Activated naive CD4-positive, alpha-beta T cell treated with anti-CD3 and anti-CD28 coated beads, Interleukin-2, amount 10 ng/mL, durations not matched to agents 7 days and 5 days (primary cell): Measurements from ENCODE around the gene CAMSAP1.

Experiments
- CTCF ChIA-PET: fragments of 350-600 bp; sonication (Branson Sonifier 250); formaldehyde crosslinking; loops from one replicate; lab custom pipeline; 2021; ENCODE audit warnings: antibody characterized with exemption; lab: Charles Lee
- DNase-seq: peaks from one replicate; pipeline ENCODE4 v3.0.0-alpha.2; 2020
- H3K27ac Mint-ChIP-seq: one replicate; pipeline ENCODE4 v1.8.0; 2021; ENCODE audit warnings: mild to moderate bottlenecking, moderate library complexity, mixed read lengths
- H3K27me3 Mint-ChIP-seq: one replicate; pipeline ENCODE4 v1.8.0; 2021; ENCODE audit warnings: mild to moderate bottlenecking, mixed read lengths
- H3K36me3 Mint-ChIP-seq: one replicate; pipeline ENCODE4 v1.8.0; 2021; ENCODE audit warnings: mixed read lengths
- H3K4me1 Mint-ChIP-seq: one replicate; pipeline ENCODE4 v1.8.0; 2021; ENCODE audit warnings: mixed read lengths
- H3K4me3 Mint-ChIP-seq: one replicate; pipeline ENCODE4 v1.8.0; 2021; ENCODE audit warnings: mild to moderate bottlenecking, moderate library complexity, mixed read lengths
- H3K9me3 Mint-ChIP-seq: one replicate; pipeline ENCODE4 v1.8.0; 2021; ENCODE audit warnings: mixed read lengths

The CAMSAP1 gene

DNA sequence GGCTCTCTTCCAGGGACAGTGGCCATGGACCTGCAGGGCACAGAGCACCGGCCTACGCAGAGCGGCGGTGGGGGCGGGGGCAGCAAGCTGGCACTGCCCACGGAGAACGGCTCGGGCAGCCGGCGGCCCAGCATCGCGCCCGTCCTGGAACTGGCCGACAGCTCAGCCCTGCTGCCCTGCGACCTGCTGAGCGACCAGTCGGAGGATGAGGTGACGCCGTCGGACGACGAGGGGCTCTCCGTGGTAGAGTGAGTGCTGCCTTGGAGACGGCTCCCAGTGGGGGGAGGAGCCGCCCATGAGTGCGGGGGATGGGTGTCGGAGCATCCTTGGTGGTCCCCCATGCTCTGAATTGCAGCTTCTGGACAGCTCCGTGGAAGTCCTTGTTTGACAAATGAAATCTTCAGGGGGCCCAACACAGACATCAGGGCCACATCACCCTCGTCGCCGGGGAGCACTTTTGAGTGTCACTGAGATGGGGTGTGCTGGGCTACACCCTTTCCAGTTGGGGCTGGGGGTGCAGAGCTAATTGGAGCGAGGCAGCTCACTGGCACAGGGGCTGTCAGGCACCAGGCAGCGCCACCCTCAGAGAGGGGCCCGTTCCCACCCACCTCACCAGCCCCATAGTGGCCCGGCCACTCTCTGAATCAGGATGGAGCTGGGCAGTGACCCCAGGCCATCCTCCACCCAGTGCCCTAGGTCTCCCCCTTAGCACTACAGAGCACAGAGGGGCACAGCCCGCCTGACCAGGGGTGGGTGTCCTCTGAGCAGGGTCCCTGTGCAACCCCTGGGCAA, 134.4 kb downstream of the CAMSAP1 start:
- Mint-ChIP-seq H3K4me1 (no peaks in the 10 kb centered on the region), H3K27me3 (no peaks in the 10 kb centered on the region), H3K9me3 (peaks cover 4% of the 10 kb centered on the region), H3K36me3 (no peaks in the 10 kb centered on the region), H3K4me3 (no peak overlapping the region), H3K27ac (no peak overlapping the region)
- CTCF ChIA-PET, result no interaction called here
- no peak for DNase-seq

DNA sequence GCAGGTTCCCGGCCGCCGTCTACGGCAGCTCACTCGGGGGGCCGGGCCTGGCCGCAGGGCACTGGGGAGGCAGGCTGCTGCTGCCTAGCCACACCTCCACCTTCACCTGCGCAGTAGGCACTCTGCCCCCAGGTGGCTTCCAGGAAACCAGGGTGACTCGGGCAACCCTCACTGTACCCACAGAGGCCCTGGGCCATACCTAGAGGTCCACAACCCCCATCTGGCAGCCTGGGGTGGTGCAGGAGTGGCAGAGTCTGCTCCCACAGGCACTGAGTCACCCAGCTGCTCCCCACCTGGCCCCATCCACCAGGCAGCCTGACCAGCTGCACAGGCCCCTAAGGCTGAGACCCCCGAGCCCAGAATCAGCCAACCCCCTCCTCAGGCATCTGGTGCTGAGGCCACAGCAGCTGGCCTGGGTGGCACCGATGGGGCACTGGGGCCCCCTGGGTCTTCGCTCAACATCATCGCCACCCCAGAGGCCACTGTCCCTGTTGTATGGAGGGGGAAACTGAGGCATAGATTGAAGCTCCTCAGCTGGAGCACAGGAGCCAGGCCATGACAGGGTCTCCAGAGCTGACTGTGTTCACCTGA, 135.2 kb downstream of the CAMSAP1 start:
- H3K36me3 Mint-ChIP-seq, result no peaks in the 10 kb centered on the region
- H3K9me3 Mint-ChIP-seq, result peaks cover 4% of the 10 kb centered on the region

DNA sequence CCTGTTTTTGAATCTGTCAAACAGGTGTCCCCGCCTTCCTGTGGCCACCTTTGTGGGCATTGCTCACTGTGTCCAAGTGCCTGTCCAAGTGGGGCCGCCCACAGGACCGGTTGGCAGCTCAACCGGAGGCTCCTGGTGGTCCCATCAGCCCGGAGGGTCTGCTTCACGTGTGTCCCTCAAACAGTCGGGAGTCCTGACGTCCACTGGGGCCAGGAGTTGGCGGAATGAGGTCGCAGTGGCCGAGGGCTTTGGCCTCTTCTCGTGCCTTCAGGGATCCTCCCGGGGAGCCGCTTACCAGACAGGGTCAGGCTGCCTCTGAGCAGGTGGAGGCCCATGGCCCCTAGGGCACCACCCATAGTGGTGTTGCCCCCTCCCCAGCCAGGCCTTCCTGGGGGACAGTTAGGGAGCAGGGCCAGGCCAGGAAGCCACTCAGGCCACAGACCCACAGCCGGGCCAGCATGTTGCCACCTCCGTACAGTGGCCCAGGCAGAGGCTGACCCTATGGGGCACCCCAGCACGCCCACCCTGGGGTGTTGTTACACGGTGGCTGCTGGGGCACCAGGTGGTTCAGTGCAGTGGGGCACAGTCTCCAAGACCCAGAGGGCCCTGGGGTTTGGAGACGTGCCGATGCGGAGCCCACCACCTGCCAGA, 135.8 kb downstream of the CAMSAP1 start:
- no peaks in the 10 kb centered on the region for H3K4me1 Mint-ChIP-seq
- H3K36me3 Mint-ChIP-seq, result no peaks in the 10 kb centered on the region
- no peaks in the 10 kb centered on the region for H3K27me3 Mint-ChIP-seq
- DNase-seq, result no peak
- CTCF ChIA-PET, result no interaction called here
- H3K9me3 Mint-ChIP-seq, result peaks cover 8% of the 10 kb centered on the region
- no peak overlapping the region for H3K4me3 Mint-ChIP-seq
- H3K27ac Mint-ChIP-seq, result no peak overlapping the region

More for the DNA sequence above, 135.2 kb downstream of the CAMSAP1 start:
- no peak overlapping the region for H3K27ac Mint-ChIP-seq
- no peak overlapping the region for H3K4me3 Mint-ChIP-seq
- no peaks in the 10 kb centered on the region for H3K4me1 Mint-ChIP-seq
- no peaks in the 10 kb centered on the region for H3K27me3 Mint-ChIP-seq
- CTCF ChIA-PET, result no interaction called here
- no peak for DNase-seq

DNA sequence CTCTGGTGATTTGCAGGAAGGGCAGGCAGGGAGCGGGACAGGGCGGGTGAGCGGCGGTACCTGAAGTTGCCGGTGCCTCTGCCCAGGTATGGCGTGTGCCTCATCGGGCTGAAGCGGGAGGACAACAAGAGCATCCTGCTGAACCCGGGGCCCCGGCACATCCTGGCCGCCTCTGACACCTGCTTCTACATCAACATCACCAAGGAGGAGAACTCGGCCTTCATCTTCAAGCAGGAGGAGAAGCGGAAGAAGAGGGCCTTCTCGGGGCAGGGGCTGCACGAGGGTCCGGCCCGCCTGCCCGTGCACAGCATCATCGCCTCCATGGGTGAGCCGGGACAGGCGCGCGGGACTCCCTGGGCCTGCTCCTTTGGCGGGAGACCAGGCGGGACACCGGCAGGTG, 136.6 kb downstream of the CAMSAP1 start:
- H3K36me3 Mint-ChIP-seq, result no peaks in the 10 kb centered on the region
- no peak for DNase-seq
- CTCF ChIA-PET, result no interaction called here
- peaks cover 16% of the 10 kb centered on the region for H3K9me3 Mint-ChIP-seq
- H3K27me3 Mint-ChIP-seq, result no peaks in the 10 kb centered on the region
- H3K4me1 Mint-ChIP-seq, result no peaks in the 10 kb centered on the region
- no peak overlapping the region for H3K4me3 Mint-ChIP-seq
- H3K27ac Mint-ChIP-seq, result no peak overlapping the region

DNA sequence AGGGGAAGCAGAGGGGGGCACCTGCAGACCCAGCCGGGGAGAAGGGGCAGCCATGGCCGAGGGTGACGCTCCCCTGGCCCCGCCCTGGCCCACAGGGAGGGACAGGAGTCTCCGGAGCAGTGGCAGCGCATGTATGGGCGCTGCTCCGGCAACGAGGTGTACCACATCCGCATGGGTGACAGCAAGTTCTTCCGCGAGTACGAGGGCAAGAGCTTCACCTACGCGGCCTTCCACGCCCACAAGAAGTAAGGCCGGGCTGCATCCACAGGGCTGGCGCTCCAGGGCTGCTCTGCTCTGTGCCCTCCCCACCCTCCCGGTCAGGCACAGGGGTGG, 137.2 kb downstream of the CAMSAP1 start:
- H3K36me3 Mint-ChIP-seq, result no peaks in the 10 kb centered on the region
- H3K4me1 Mint-ChIP-seq, result no peaks in the 10 kb centered on the region
- H3K9me3 Mint-ChIP-seq, result peaks cover 17% of the 10 kb centered on the region
- no peak for DNase-seq
- no peak overlapping the region for H3K27ac Mint-ChIP-seq
- H3K27me3 Mint-ChIP-seq, result no peaks in the 10 kb centered on the region
- CTCF ChIA-PET, result no interaction called here
- no peak overlapping the region for H3K4me3 Mint-ChIP-seq

DNA sequence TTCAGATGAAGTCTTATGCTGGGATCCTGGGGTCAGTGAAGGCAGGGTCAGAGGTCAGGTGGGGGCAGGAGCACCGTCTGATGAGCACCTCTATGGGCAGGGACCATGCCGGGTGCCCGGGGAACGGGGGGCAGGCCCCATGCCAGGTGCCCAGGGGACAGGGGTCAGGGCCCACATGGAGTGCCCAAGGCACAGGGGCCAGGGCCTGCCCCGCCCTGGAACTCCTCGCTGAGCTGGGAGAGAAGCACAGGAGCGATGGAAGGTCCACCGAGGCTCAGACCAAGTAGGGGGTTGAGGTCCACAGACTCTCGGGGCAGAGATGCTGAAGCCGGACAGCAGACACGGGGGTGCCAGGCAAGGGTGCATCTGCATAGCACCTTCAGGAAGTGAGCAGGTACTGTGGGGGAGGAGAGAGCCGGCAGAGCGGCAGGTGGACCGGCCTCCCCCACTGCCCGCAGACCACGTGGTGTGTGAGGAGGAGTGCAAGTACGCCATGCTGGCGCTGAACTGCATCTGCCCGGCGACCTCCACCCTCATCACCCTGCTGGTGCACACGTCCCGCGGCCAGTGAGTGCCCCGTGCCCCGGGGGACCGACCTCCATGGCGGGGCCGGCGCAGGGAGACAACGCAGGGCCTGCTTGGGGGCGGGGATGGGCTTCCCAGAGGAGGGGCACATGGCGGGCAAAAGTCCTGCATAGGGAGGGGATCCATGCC, 137.7 kb downstream of the CAMSAP1 start:
- no peaks in the 10 kb centered on the region for H3K36me3 Mint-ChIP-seq
- peaks cover 19% of the 10 kb centered on the region for H3K9me3 Mint-ChIP-seq
- H3K27ac Mint-ChIP-seq, result no peak overlapping the region
- CTCF ChIA-PET, result no interaction called here
- H3K4me1 Mint-ChIP-seq, result no peaks in the 10 kb centered on the region
- H3K4me3 Mint-ChIP-seq, result no peak overlapping the region
- H3K27me3 Mint-ChIP-seq, result no peaks in the 10 kb centered on the region
- DNase-seq, result no peak

DNA sequence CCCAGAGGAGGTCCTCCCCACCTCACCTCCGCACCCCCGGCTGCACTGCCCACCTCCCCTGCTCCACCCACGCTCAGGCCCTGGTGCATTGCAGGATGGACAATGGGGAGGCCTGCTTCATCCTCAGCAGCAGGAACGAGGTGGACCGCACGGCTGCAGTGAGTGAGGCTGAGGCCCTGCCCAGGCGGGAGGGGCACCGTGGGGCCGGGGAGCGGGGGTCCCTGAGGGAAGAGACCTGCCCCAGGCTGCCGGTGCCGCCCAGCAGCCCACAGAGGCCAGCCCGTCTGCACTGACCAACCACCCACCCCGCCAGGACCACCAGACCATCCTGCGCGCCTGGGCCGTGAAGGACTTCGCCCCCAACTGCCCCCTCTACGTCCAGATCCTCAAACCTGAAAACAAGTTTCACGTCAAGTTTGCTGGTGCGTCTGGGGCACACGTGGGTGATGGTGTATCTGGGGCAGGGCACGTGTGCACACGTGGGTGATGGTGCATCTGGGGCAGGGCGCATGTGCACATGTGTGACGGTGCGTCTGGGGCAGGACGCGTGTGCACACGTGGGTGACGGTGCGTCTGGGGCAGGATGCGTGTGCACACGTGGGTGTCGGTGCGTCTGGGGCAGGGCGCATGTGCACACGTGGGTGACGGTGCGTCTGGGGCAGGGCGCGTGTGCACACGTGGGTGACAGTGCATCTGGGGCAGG, 138.7 kb downstream of the CAMSAP1 start:
- H3K9me3 Mint-ChIP-seq, result peaks cover 19% of the 10 kb centered on the region

DNA sequence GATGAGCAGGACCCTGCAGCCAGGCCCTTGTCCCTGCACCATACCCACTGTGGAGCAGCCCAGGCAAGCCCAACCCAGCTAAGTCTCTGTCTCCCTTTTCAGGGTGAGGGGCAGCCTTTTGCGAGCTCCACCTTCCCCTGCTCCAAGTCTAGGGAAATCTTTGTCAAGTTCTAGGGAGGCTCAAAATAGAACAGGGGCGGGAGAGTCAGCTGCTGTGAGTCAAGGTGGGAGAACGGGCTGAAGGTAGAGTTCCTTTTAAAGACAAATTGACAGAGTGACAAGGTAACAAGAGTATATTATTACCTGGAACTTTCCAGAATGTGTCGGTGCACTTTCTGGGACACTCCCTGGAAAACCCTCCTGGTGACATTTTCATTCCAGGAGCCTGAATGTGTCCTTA, 140.6 kb downstream of the CAMSAP1 start:
- H3K27me3 Mint-ChIP-seq, result no peaks in the 10 kb centered on the region
- CTCF ChIA-PET, result no interaction called here
- no peaks in the 10 kb centered on the region for H3K4me1 Mint-ChIP-seq
- no peaks in the 10 kb centered on the region for H3K36me3 Mint-ChIP-seq
- peaks cover 19% of the 10 kb centered on the region for H3K9me3 Mint-ChIP-seq
- DNase-seq, result no peak
- no peak overlapping the region for H3K27ac Mint-ChIP-seq
- H3K4me3 Mint-ChIP-seq, result no peak overlapping the region

More for the DNA sequence above, 138.7 kb downstream of the CAMSAP1 start:
- no peak overlapping the region for H3K27ac Mint-ChIP-seq
- no peaks in the 10 kb centered on the region for H3K27me3 Mint-ChIP-seq
- CTCF ChIA-PET, result no interaction called here
- no peak overlapping the region for H3K4me3 Mint-ChIP-seq
- H3K36me3 Mint-ChIP-seq, result no peaks in the 10 kb centered on the region
- no peaks in the 10 kb centered on the region for H3K4me1 Mint-ChIP-seq
- DNase-seq, result no peak

DNA sequence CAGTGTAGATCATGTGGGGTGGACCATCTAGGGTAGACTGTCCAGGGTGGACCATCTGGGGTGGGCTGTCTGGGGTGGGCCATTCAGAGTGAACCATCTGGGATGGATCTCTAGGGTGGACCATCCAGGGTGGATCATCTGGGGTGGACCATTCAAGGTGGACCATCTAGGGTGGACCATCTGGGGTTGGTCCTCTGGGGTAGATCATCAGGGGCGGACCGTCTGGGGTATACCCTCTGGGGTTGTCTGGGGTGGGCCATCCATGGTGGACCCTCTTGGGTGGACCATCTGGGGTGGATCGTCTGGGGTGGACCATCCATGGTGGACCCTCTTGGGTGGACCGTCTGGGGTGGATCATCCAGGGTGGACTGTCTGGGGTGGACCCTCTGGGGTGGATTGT, 141.1 kb downstream of the CAMSAP1 start:
- H3K27ac Mint-ChIP-seq, result no peak overlapping the region
- DNase-seq, result no peak
- H3K9me3 Mint-ChIP-seq, result peaks cover 19% of the 10 kb centered on the region
- CTCF ChIA-PET, result no interaction called here
- no peaks in the 10 kb centered on the region for H3K4me1 Mint-ChIP-seq
- no peaks in the 10 kb centered on the region for H3K36me3 Mint-ChIP-seq
- no peaks in the 10 kb centered on the region for H3K27me3 Mint-ChIP-seq
- no peak overlapping the region for H3K4me3 Mint-ChIP-seq

DNA sequence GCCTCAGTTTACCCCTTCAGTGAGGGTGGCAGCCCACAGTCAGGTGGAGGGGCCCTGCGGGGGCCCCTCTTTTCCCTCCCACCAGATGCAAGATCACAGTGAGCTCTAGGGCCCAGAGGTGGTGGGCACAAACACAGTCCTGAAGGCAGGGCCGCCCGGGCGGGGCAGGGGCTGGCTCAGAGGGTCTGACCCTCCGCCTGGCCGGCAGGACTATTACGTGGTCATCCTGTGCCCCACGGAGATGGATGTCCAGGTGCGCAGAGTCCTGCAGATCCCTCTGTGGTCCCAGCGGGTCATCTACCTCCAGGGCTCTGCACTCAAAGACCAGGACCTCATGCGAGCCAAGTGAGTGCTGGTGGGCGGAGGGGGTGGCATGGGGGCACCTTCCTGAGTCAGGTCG, 141.9 kb downstream of the CAMSAP1 start:
- Mint-ChIP-seq H3K9me3 (peaks cover 19% of the 10 kb centered on the region), H3K27ac (no peak overlapping the region), H3K36me3 (no peaks in the 10 kb centered on the region), H3K4me1 (no peaks in the 10 kb centered on the region), H3K4me3 (no peak overlapping the region), H3K27me3 (no peaks in the 10 kb centered on the region)
- no peak for DNase-seq
- CTCF ChIA-PET, result no interaction called here

DNA sequence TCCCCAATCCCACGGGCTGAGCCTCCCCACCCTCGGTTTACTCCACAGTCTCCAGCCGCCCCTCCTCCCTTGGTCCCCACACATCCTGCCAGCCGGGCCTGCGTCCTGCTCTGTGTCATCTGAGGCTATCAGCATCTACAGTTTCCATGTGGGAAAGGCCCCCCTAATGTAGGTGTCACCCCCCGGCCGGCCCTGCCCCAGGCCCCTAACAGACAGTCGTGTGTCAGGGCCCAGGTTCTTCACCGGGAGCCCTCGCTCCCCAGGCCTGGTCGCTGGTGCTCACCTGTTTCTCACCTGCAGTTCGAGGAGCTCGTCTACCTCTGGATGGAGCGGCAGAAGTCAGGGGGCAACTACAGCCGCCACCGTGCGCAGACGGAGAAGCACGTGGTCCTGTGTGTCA, 142.6 kb downstream of the CAMSAP1 start:
- Mint-ChIP-seq H3K4me3 (no peak overlapping the region), H3K36me3 (no peaks in the 10 kb centered on the region), H3K4me1 (no peaks in the 10 kb centered on the region), H3K27me3 (no peaks in the 10 kb centered on the region), H3K27ac (no peak overlapping the region), H3K9me3 (peaks cover 19% of the 10 kb centered on the region)
- no peak for DNase-seq
- CTCF ChIA-PET, result no interaction called here

DNA sequence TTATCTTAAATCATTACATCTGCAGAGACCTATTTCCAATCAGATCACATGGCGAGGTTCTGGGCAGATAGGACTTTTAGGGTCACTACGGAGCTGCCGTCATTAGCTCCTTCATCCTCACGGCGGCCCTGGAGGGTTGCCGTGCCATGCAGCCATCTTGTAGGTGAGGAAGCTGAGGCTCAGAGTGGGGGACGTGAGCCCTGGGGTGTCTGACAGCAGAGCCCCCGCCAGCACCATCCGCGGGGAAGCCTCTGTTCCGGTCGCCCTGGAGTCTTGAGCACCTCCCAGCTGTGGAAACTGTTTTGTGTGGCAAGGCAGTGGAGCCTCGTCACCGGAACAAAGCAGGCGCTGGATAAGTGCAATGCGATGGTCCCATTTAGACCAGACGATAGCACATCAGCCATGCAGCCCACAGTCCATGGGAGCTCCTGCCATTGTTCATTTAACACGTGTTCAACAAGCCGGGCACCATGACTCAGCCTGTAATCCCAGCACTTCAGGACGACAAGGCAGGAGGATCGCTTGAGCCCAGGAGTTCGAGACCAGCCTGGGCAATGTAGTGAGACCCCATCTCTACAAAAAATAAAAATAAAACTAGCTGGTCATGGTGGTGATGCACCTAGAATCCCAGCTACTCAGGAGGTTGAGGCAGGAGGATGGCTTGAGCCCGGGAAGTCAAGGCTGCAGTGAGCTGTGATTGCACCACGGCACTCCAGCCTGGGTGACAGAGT, 143.5 kb downstream of the CAMSAP1 start:
- no peaks in the 10 kb centered on the region for H3K36me3 Mint-ChIP-seq
- H3K27me3 Mint-ChIP-seq, result no peaks in the 10 kb centered on the region
- H3K27ac Mint-ChIP-seq, result no peak overlapping the region
- DNase-seq, result no peak
- CTCF ChIA-PET, result no interaction called here
- peaks cover 17% of the 10 kb centered on the region for H3K9me3 Mint-ChIP-seq
- H3K4me3 Mint-ChIP-seq, result no peak overlapping the region
- no peaks in the 10 kb centered on the region for H3K4me1 Mint-ChIP-seq

DNA sequence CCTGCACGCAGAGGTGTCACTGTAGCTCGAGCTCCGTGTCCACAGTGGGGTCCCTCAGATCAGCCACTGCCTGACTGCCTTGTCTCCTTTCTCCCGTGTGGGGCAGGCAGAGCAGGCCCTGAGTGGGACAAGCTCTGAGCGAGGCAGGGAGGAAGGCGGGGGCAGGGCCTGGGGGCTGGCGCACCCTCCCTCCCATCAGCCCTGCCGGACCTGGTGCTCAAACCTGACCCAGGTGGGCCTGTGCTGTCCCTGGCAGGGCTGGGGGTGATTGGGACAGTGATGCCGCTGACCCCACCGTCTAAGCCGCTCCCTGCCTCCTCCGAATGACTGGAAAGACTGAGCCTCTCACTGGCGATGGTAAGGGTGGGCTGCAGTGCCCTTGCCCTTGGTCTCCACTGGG, 144.4 kb downstream of the CAMSAP1 start:
- CTCF ChIA-PET, result no interaction called here
- no peaks in the 10 kb centered on the region for H3K36me3 Mint-ChIP-seq
- no peaks in the 10 kb centered on the region for H3K4me1 Mint-ChIP-seq
- no peak overlapping the region for H3K27ac Mint-ChIP-seq
- H3K9me3 Mint-ChIP-seq, result peaks cover 15% of the 10 kb centered on the region
- no peak for DNase-seq
- no peak overlapping the region for H3K4me3 Mint-ChIP-seq
- no peaks in the 10 kb centered on the region for H3K27me3 Mint-ChIP-seq

DNA sequence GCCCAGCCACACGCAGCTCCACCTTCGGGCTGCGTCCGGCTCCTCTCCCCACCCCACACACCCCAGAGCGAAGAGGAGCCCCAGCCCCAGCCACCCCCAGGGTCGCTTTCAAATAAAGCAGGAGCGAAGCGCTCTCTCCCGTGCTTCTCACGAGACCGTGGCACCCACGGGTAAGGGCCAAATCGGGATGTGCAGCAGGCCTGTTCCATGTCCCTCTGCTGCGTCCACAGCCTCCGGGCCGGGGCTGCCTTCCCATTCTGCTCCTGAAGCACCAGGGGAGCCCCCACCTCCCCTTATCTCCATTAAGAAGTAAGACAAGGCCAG, 145.5 kb downstream of the CAMSAP1 start:
- CTCF ChIA-PET, result no interaction called here
- Mint-ChIP-seq H3K4me3 (no peak overlapping the region), H3K9me3 (peaks cover 13% of the 10 kb centered on the region), H3K4me1 (no peaks in the 10 kb centered on the region), H3K27me3 (no peaks in the 10 kb centered on the region), H3K27ac (no peak overlapping the region), H3K36me3 (no peaks in the 10 kb centered on the region)
- DNase-seq, result no peak
